DOHH2 (cell line): ENCODE measurements around the gene ZNF398.

Source experiments
- CTCF ChIP-seq: fragments of 200-600 bp; sonication (generic); IDR thresholded peaks from one replicate; pipeline ENCODE4 v1.5.1; 2014; ENCODE audit warnings: antibody characterized with exemption, mild to moderate bottlenecking, low read depth, low read length; ENCODE audit not compliant: poor library complexity, severe bottlenecking
- EZH2phosphoT487 ChIP-seq: fragments of 200-600 bp; sonication (generic); IDR thresholded peaks from 2 replicates; pipeline ENCODE4 v1.6.1; 2017; ENCODE audit warnings: borderline replicate concordance, mild to moderate bottlenecking, antibody characterized with exemption, low read length, moderate library complexity, mixed read lengths

- TF ChIP-seq CTCF = no peak
- no peak for TF ChIP-seq EZH2phosphoT487
Measured at GRCh38 chr7:149232362-149232761, 85.1 kb downstream of the ZNF398 start.
